Measurements from ENCODE around the gene ZMIZ1.

Gene ZMIZ1

GRCh38 chr10:79178614-79179163 lies 109.9 kb downstream of the ZMIZ1 start:
- no peak for DNase-seq

- DNase-seq, result no peak
These were observed 110.6 kb downstream of the ZMIZ1 start for GRCh38 chr10:79179164-79179956.

- no peak for DNase-seq
These were observed 111.2 kb downstream of the ZMIZ1 start for GRCh38 chr10:79179957-79180309.

GRCh38 chr10:79180414-79181221 lies 111.9 kb downstream of the ZMIZ1 start:
- DNase-seq, result no peak

- no peak for DNase-seq
These were observed 112.5 kb downstream of the ZMIZ1 start for GRCh38 chr10:79181227-79181626.

GRCh38 chr10:79181698-79182521 lies 113.1 kb downstream of the ZMIZ1 start:
- no peak for DNase-seq

- DNase-seq, result no peak
These were observed 114.2 kb downstream of the ZMIZ1 start for GRCh38 chr10:79182781-79183467.

GRCh38 chr10:79183468-79183865 lies 114.7 kb downstream of the ZMIZ1 start:
- no peak for DNase-seq

GRCh38 chr10:79184145-79184625 lies 115.4 kb downstream of the ZMIZ1 start:
- no peak for DNase-seq

GRCh38 chr10:79184657-79185056 lies 115.9 kb downstream of the ZMIZ1 start:
- no peak for DNase-seq

GRCh38 chr10:79185067-79185774 lies 116.5 kb downstream of the ZMIZ1 start:
- no peak for DNase-seq

- no peak for DNase-seq
These were observed 117.1 kb downstream of the ZMIZ1 start for GRCh38 chr10:79185796-79186374.

GRCh38 chr10:79186486-79187120 lies 117.8 kb downstream of the ZMIZ1 start:
- no peak for DNase-seq

- DNase-seq, result no peak
These were observed 118.6 kb downstream of the ZMIZ1 start for GRCh38 chr10:79187121-79187940.

GRCh38 chr10:79188154-79188965 lies 119.6 kb downstream of the ZMIZ1 start:
- no peak for DNase-seq

GRCh38 chr10:79189181-79189580 lies 120.4 kb downstream of the ZMIZ1 start:
- no peak for DNase-seq

- DNase-seq, result no peak
These were observed 121.2 kb downstream of the ZMIZ1 start for GRCh38 chr10:79189853-79190435.

- DNase-seq, result no peak
These were observed 122.0 kb downstream of the ZMIZ1 start for GRCh38 chr10:79190740-79191261.
